GM19372 (cell line): ENCODE data around the gene ZEB1.
A peak's percentile ranks its signal among the peaks of the same experiment; 100 is the strongest.
"Not testable (repeated sequence)": the region's sequence is repeated elsewhere in the genome, so short reads cannot be mapped to it uniquely, and the experiment has no call there.

Source experiments
- ATAC-seq: cut with Tn5 transposase; IDR thresholded peaks from one replicate; pipeline ENCODE4 v1.9.1; 2021; ENCODE audit warnings: mild to moderate bottlenecking, low read depth, moderate library complexity; ENCODE audit not compliant: unreplicated experiment

Gene ZEB1

DNA sequence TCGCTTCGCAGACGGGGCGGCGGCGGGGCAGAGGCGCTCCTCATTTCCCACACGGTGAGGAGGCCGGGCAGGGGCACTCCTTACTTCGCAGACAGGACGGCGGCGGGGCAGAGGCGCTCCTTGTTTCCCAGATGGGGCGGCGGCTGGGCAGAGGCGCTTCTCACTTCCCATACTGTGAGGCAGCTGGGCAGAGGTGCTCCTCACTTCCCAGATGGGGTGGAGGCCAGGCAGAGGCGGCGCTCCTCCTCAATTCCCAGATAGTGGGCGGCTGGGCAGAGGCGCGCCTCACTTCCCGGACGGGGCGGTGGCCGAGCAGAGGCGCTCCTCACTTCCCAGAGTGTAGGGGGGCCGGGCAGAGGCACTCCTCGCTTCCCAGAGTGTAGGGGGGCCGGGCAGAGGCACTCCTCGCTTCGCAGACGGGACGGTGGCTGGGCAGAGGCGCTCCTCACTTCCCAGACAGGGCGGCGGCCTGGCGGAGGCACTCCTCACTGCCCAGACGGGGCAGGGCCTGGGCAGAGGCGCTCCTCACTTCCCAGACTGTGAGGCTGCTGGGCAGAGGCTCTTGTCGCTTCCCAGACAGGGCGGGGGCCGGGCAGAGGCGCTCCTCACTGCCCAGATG, 43.1 kb downstream of the ZEB1 start:
- no peak for ATAC-seq

DNA sequence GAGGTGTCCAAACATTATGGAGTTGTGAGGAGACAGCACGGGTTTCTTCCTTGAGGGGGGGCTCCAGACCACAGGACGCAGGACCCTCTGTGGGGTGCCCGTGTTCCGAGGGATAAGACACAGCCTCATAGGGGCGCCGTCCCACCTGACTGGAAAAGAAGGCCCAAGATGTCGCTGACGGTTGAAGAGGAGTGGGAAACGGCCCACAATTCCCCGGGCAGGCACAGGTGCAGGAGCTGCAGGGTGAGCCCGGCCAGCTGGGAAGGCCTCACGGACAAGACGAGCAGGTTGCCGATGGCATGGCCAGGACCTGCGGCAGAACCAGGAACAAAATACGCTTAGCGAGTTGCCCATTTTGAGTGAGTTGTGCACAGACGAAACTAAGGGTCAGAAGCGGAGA, 44.7 kb downstream of the ZEB1 start:
- ATAC-seq, result not testable (repeated sequence)

DNA sequence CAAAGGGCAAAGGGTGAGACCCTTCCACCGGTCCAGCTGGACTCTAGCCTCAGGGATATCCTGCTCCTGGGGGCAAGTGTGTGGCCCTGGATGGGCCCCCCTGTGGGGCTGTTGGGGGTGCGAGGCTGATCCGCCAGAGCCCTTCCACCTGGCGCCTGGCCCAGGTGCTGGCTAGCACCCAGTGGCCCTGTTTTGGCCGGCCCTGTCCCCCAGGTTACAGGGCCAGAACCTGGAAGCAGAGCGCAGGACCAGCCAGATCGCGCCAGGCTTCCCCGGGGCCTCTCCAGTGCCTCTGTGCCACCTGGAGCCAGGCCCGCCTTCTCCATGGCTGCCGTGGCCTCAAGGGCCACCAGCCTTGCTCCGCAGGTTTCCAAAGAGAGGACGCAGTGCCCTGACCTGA, 45.2 kb downstream of the ZEB1 start:
- ATAC-seq, result not testable (repeated sequence)

DNA sequence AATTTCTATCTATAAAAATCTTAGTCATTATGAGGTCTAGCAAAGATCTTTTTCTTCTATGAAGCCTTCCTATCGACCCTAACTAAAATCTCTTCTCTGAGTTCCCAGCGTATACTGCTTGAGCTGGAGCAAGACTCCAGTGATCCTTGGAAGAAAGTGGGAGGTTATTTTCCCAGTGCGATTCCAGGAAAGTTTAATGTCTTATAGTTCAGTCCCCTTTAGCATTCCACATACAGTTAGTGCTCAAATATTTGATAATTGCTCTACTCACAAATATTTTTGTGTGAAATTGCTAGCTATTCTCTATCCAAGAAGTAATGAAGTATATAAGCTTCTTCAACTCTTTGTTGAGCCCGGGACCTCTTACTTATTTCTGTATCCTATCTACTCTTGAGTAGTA, 47.7 kb downstream of the ZEB1 start:
- no peak for ATAC-seq

DNA sequence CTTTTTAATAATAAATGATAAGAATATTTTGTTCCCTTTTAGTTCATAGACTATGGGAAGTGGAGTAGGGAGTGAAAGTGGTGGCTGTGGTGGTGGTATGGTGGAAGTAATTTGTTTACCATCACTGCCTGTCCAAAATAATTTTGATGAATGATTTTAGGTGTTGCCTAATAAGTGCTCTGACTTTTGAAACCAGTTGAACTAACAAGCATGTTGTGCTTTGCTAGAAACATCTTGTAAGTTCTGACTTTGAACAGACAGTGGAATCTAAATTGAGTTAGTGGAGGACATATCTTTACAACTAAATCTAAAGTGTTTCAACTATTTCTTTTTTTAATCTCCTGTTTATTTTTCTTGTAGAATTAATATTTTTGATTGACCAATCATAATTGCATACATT, 49.7 kb downstream of the ZEB1 start:
- ATAC-seq, result no peak

DNA sequence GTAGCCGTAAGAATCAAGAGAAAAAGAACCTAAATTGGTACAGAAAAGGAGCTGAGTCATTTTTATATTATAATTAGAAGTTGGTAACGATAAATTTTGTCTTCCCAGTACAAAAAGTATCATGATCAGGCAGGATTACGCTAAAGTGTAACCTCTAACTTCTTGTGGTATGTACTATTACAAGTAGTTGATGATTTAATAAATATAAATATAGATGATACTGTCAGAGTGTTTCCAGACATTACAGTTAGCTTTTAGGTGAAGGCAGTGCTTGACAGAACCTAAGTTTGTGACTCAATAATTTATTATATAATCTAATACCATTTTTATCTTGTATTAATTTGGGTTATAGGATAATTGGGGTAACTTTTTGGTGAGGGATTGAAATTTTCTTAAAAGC, 53.4 kb downstream of the ZEB1 start:
- ATAC-seq, result no peak

DNA sequence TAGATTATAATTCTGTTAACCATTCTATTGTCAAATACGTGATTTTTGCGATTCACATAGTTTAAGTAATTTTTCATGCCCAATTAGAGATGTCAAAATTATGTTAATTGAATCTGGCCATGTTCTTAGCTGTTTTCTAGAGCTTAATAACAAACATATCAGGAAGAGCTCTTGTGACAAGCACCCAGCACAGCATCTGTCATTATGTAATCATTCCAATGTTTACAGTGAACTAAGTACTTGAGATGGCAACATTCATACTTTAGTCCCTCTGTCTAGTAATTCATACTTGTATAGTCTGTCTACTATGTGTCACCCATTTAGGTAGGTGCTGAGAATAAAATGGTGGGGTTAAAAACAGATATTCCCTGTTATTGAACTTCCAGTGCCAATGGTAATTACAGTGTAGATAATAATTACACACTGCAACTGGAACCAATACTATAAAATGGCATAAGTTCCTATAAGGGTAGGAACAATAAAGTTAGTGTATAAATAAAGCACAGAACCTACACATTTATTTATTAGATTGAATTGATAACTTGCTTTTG, 55.2 kb downstream of the ZEB1 start:
- no peak for ATAC-seq

DNA sequence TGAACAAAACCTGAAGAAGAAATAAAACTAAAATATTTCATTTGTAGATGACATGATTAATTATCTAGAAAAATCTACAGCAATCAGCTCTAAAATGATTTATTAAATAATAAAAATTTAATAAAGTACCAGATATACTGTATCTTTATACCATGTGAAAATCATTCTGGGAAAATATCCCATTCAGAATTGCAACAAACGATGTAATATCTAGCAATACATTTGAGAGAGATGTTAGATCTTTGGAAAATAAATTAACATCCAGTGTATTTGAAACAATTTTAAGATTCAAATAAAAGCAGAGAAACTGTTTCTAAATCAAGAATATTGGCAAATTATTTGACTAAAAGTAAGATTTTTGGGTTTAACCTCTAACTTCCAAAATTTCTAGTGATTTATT, 62.2 kb downstream of the ZEB1 start:
- no peak for ATAC-seq

DNA sequence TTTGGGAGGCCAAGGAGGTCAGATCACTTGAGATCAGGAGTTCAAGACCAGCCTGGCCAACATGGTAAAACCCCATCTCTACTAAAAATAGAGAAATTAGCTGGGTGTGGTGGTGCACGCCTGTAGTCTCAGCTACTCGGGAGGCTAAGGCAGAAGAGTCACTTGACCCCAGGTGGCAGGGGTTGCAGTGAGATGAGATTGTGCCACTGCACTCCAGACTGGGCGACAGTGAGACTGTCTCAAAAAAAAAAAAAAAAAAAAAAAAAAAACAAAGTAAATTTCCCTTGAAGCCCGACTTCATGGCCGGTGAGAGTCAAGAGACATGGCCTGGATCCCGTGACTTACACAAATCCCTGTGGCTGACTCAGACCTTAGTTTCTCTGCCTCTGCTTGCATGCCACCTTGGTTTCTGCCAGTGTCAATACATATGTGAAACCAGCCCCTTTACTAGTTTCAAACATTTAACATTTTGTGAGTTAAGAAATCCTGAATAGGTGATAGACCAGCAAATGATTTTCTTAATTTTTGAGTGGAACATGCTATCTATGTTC, 62.8 kb downstream of the ZEB1 start:
- no peak for ATAC-seq

DNA sequence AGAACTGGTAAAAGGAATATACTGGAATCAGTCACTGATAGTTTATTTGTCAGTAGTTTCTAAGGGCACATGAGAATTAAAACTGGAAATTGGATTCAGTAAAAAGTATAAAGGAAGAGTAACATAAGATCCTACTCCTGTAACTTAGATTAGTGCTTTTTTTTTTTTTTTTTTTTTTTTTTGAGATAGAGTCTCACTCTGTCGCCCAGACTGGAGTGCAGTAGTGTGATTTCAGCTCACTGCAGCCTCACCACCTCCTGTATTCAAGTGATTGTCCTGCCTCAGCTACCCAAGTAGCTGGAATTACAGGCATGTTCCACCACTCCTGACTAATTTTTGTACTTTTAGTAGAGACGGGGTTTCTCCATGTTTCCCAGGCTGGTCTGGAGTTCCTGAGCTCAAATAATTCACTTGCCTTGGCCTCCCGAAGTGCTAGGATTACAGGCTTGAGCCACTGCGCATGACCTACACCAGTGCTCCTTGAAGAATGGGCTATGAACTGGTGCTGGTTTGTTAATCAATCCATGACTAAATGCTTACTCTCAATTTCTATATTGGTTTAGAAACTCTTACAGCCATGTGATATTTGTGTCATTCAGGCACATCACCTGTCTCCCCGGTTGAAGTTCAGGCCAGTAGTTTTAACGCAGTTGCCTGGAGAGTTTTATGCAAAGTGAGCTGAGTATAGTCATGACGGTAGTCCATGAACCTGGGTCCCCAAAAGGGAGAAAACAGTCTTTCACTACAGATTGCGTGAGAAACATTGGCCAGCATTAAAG, 65.0 kb downstream of the ZEB1 start:
- peak; percentile 93 for ATAC-seq

DNA sequence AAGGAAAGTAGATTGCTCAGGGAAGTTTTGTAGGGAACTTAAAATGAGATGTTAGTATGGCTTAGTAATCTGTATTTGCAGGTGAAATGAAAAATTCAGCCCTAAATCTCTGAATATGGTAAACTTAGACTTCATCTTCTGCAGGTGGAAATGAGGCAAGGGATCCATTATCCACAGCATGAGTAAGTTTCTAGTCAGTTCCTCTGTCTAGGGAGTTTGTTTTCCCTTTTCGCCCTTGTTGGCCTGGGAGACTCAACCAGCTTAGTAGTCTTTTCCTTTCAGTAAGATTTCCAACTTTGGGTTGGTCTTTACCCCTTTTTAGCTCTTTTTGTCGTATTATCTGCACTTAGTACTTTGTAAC, 65.6 kb downstream of the ZEB1 start:
- peak; percentile 24 for ATAC-seq

DNA sequence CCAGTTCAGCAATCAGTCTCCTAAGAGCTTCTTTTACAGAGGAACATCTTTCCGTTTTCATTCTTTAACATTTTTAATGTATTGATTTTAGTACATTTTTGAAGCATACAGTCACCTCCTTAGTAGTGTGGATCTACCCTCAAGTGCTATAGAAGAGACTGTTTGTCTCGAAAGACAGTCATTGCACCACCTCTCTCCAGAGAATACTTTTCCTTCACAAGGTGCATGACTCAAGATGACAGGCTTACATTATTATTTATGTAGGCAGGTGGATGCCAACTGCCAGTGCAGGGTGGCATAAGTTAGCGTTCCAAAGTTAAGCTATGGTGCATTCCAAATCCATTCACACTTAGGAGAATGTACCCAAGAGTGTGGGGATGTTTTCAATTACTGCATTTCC, 71.8 kb downstream of the ZEB1 start:
- ATAC-seq, result no peak

DNA sequence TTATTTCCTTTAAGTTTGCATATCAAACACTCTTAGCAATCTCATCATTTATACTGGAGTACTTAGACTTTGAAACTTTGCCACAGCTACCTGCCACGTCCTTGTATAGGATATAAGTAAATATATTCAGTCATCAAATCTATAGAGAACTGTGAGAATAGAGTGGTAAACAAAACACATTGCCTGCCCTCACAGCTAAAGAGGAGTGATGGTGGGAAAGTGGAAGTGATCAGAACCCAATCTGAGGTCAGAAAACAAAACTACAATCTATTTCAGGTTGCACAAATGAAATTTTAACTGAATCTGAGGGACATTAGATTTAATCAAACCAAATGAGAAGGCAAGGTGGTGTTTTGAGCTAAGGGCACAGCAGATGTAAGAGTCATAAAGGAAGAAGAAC, 74.8 kb downstream of the ZEB1 start:
- ATAC-seq, result no peak

DNA sequence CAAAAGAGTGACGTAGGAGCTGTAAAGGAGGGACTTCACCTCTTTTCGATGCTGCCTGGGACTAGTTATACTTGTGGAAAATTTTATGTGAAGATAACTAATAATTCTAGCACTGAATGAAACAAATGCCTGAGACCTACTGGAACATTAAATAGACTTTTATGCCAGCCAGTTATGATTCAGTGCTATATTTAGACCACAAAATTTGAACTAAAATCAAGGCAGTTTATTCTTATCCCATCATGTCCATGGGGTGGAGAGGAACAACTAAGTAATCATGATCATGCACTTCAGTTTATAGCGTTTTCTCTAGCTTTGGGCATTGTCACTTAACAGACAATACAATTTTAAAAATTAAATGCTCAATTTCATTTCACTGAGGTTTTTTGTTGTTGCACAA, 76.7 kb downstream of the ZEB1 start:
- ATAC-seq, result no peak

DNA sequence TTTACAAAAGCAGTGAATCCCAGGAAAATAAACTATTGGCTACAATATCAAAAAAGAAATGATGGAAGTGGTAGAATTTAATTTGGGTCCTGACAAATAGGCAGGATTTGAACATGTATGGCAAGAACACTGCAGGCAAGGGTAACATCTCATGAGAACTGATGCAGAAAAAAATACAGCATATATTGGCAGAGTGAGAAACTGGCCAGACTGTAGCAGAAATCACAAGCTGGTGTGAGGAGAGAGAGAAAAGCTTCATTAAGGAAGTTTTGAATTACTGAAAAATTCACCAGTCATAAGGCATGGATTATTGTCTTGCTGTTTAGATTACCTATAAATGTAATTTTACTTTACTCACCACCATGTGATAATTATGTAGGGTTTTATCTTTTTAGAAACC, 77.4 kb downstream of the ZEB1 start:
- ATAC-seq, result no peak

DNA sequence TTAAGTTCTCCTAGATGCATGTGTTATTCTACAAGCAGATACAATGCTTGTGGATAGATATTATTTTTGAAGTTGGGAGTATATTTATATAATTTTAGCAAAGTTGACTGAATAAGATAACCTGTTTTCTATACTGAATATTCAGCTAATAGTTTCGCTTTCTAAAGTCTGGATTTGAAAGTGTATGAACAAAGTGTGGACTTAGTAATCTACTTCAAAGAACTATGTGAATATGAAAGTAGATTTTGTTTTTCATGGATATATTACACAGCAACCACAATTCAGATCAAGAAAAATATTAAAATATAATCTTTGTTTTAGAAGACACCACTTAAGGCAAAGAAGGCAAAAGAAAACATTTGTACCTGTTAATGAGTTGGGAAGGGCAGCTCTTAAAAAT, 78.8 kb downstream of the ZEB1 start:
- ATAC-seq, result no peak

DNA sequence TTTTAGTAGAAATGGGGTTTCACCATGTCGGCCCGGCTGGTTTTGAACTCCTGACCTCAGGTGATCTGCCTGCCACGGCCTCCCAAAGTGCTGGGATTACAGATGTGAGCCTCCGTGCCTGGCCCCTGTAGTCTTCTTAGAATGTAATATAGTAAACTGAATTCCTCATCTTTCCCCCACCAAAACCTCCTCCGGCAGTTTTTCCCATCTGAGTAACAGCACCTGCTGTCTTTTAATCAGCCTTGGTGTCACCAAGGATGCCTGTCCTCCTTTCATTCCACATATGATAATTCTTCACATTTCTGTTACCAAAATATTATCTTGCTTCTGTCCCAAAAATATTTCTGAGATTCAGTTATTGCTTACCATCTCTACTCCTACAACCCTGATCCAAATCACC, 80.2 kb downstream of the ZEB1 start:
- no peak for ATAC-seq

DNA sequence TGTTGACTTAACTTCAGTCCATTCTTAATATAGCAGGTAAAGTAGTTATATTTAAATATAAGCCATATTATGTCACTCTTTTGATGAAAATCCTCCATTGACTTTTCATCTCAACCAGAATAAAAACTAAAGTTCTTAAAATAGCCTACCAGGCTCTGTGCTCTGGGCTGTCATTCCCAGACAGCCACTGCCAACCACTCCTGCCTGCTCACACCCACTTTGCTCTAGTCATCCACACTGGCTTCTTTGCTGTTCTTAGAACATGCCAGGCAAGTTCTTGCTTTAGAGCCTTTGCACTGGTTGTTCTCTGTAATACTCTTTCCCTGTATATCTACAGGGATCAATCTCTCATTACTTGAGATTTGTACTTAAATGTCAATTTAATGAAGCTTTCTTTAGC, 80.6 kb downstream of the ZEB1 start:
- no peak for ATAC-seq

DNA sequence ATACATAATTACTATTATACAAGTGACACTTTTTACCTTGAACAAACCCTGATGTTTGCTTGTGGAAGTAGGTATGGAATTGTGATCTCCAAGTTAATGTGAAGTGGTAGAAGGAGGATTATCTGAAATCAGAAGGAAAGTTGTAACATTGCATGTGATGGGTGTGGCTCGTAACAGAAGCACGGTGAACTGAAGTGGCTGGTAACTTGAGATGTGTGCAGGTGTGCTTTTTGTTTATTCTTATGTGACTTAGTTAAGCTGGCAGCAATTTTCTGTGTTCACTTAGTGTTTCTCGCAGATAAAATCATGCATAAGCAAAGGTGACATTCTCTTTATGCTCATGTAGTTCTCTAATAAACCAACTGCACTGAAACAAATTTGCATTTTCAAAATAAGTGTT, 82.3 kb downstream of the ZEB1 start:
- no peak for ATAC-seq

DNA sequence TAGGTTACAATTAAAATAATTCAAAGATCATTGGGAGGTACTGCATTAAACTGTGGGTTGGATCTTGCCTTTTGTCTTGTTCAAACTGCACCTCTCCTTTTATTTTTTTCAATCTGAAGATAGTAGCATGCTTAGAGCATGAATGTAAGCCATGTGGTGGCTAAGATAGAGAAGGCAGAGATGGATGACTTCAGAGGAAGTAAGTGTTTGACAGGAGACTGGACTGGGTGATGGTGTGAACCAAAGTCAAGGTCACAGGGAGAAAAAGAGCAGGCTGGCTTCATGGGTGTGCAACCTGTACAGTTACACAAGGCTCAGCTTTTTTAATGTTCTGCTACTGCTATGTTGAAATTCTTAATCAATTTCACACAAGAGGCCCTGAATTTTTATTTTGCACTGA, 85.6 kb downstream of the ZEB1 start:
- no peak for ATAC-seq

DNA sequence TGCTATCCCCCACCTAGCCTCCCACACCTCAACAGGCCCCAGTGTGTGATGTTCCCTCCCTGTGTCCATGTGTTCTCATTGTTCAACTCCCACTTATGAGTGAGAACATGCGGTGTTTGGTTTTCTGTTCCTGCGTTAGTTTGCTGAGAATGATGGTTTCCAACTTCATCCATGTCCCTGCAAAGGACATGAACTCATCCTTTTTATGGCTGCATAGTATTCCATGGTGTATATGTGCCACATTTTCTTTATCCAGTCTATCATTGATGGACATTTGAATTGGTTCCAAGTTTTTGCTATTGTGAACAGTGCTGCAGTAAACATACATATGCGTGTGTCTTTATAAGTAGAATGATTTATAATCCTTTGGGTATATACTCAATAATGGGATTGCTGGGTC, 86.8 kb downstream of the ZEB1 start:
- not testable (repeated sequence) for ATAC-seq

DNA sequence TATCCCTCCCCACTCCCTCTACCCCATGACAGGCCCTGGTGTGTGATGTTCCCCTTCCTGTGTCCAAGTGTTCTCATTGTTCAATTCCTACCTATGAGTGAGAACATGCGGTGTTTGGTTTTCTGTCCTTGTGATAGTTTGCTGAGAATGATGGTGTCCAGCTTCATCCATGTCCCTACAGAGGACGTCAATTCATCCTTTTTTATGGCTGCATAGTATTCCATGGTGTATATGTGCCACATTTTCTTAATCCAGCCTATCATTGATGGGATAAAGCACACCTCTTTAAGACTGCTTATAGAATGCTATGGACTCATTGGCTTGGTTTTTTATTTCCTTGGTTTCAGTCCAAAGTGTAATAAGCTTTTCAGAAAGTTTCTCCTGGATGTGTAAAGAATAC, 93.4 kb downstream of the ZEB1 start:
- not testable (repeated sequence) for ATAC-seq
